GM21786 (cell line): ENCODE results near the gene TRIO.

ENCODE experiments used
- ATAC-seq: cut with Tn5 transposase; IDR thresholded peaks from one replicate; pipeline ENCODE4 v1.9.1; 2021; ENCODE audit not compliant: unreplicated experiment

TRIO gene

GRCh38 chr5:14465776-14466175 lies 322.6 kb downstream of the TRIO start:
- no peak for ATAC-seq

- ATAC-seq = no peak
These were observed 324.1 kb downstream of the TRIO start for GRCh38 chr5:14467251-14467650.

- no peak for ATAC-seq
These were observed 324.7 kb downstream of the TRIO start for GRCh38 chr5:14467886-14468285.

GRCh38 chr5:14469551-14470377 lies 326.6 kb downstream of the TRIO start:
- no peak for ATAC-seq

- ATAC-seq = no peak
These were observed 328.4 kb downstream of the TRIO start for GRCh38 chr5:14471507-14471906.

GRCh38 chr5:14472986-14473567 lies 329.9 kb downstream of the TRIO start:
- ATAC-seq = no peak

GRCh38 chr5:14475045-14475444 lies 331.9 kb downstream of the TRIO start:
- no peak for ATAC-seq

GRCh38 chr5:14476786-14477435 lies 333.8 kb downstream of the TRIO start:
- ATAC-seq = no peak

- ATAC-seq = no peak
These were observed 336.1 kb downstream of the TRIO start for GRCh38 chr5:14479143-14479696.

- ATAC-seq = no peak
These were observed 338.2 kb downstream of the TRIO start for GRCh38 chr5:14481349-14481748.

- ATAC-seq = no peak
These were observed 338.9 kb downstream of the TRIO start for GRCh38 chr5:14482085-14482484.

- ATAC-seq = no peak
These were observed 340.5 kb downstream of the TRIO start for GRCh38 chr5:14483504-14484157.

- no peak for ATAC-seq
These were observed 343.3 kb downstream of the TRIO start for GRCh38 chr5:14486486-14486885.

GRCh38 chr5:14486996-14487896 lies 344.1 kb downstream of the TRIO start:
- no peak for ATAC-seq

- ATAC-seq = no peak
These were observed 344.9 kb downstream of the TRIO start for GRCh38 chr5:14487897-14488570.

- ATAC-seq = no peak
These were observed 345.6 kb downstream of the TRIO start for GRCh38 chr5:14488709-14489108.

- ATAC-seq = no peak
These were observed 346.5 kb downstream of the TRIO start for GRCh38 chr5:14489643-14490042.

GRCh38 chr5:14490309-14490711 lies 347.2 kb downstream of the TRIO start:
- ATAC-seq = no peak

GRCh38 chr5:14491015-14491915 lies 348.1 kb downstream of the TRIO start:
- ATAC-seq = no peak
